ENCODE data around the gene CYP2A6.
"Not testable (repeated sequence)": the region's sequence is repeated elsewhere in the genome, so short reads cannot be mapped to it uniquely, and the experiment has no call there.

CYP2A6 gene

GRCh38 chr19:40818480-40819399 is 31.5 kb downstream of the CYP2A6 start:
- not testable (repeated sequence) for DNase-seq

DNA sequence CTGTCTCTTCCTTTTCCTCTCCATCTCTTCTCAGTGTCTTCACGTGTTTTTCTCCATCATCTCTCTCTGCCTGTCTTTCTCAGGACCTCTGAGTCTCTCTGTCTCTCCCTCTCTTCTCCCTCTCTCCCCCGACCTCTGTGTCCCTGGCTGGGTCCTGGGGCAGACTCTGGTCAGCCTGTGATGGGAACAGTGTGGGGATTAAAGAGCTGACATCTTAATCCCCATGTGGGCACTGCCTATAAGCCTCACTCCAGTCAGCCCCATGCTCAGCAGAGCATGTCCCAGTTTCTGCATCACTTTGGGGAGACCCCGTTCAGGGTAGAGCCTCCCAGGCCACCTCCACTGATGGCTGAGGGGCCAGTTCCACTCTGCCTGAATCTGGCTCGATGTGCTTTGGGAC is 35.0 kb downstream of the CYP2A6 start:
- DNase-seq = no peak

DNA sequence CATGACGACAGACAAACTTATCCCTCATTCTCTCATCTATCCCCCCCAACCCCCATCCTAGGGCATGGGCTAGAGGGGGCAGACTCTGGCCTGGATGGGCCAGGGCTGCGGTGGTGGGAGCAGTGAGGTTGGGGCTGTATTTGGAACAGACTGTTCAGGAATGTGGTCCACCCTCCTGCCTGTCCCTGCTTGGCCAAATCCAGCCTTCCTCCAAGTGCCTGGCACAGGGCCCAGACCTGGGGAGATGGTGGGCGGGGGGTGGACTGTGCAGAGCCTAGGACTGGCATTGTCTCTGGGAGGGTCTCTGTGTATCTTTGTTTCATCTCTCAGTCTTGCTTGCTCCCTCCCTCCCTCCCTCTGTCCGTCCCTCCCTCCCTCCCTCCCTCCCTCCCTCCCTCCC is 37.1 kb downstream of the CYP2A6 start:
- DNase-seq = no peak

DNA sequence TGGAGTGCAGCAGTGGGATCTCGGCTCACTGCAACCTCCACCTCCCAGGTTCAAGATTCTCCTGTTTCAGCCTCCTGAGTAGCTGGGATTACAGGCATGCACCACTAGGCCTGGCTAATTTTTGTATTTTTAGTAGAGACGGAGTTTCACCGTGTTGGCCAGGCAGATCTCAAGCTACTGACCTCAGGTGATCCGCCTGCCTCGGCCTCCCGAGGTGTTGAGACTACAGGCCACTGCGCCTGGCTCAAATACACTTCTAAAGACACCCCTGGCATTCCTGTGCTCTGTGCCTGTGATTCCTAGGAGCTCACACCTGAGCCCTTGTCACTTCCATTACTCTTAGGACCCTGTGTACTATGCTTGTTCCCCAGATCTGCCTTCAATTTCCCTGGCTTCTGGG is 37.7 kb downstream of the CYP2A6 start:
- DNase-seq = not testable (repeated sequence)

DNA sequence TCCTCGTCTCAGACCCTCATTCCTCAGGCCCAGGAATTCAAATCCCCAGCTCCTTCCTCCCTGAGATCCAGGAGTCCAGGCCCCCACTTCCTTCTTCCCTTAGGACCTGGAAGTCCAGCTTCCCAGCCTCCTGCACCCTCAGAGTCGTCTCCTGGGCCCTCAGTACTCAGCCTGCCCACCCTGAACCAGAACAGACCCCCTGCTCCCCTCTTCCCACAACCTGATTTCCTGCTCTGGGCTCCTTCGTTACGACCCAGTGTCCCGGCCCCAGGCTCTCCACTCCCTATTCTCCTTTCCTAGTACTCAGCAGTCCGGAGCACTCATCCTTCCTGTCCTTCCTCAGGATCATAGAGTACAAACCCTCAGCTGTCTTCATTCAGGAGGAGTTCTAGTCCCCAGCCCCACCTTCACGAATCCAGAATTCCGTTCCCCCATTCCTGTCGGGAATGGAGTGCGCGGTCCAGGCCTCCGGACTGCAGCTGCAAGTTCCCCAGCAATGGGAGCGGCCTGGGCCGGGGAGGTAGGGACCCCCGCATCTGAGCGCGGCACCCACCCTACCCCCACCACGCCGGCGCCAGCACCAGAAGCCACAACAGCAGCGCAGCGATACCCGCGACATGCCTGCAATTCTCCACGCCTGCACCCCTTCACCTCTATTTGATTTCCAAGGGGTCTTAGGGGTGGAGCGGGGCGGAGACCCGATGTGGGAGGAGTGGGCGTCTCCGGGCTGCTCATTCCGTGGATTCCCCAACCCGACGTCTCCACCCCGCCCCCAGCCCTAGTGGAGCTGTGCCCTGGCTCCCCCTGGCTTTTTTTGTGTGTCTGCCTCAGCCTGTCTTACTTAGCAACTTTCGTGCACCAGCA is 38.5 kb downstream of the CYP2A6 start:
- no peak for DNase-seq

DNA sequence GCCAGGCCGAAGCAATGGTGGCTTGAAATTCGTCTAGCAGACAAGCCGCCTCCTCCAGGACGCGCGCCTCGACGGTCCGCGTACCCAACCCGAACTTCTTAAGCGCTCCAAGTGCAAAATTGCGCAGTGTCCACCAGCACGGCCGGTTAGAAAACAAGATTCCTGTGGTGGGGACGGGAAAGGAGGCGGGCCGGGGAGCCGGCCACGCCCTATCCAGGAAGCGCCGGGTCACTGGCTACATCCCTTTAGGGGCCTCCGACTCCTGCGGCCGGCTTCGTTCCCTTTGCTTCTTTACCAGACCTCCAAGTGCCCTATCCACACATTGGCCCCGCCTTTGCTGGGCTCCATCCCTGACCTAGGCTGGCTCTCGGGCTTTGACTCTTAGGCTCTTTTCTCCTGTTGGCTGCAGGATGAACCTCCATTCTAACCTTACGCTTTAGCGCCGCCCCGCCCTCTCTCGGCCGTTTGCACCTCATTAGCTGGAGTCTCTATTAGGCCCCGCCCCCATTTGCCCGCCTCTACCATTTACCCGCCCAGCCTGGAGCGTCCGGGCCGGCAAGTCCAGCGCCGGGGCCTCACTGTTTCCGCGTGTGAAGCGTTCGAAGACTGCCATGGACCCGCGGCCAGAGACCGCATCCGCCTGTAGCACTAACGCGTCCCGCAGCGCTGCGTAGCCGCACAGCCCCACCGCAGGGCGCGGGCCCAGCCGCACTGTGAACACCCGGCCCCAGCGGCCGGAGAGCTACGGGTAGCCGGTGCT is 39.4 kb downstream of the CYP2A6 start:
- not testable (repeated sequence) for DNase-seq

- no peak for DNase-seq
Observed at GRCh38 chr19:40810160-40810559, 40.1 kb downstream of the CYP2A6 start.

GRCh38 chr19:40809358-40810086 is 40.7 kb downstream of the CYP2A6 start:
- no peak for DNase-seq

- DNase-seq = no peak
Observed at GRCh38 chr19:40808497-40808896, 41.8 kb downstream of the CYP2A6 start.

DNA sequence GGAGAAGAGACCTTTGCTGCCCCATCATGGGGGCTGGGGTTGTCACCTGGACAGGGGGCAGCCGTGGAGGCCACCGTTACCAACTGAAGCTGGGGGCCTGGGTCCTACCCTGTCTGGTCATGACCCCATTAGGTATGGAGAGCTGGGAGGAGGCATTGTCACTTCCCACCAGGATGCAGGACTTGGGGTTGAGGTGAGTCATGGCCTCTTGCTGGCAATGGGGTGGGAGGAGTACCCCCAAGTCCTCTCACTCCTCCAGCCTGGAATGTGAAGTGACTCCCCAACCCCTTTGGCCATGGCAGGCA is 42.3 kb downstream of the CYP2A6 start:
- DNase-seq = no peak

GRCh38 chr19:40807147-40808020 is 42.9 kb downstream of the CYP2A6 start:
- DNase-seq = no peak

- no peak for DNase-seq
Observed at GRCh38 chr19:40806423-40807146, 43.7 kb downstream of the CYP2A6 start.

GRCh38 chr19:40805258-40805868 is 44.9 kb downstream of the CYP2A6 start:
- no peak for DNase-seq

DNA sequence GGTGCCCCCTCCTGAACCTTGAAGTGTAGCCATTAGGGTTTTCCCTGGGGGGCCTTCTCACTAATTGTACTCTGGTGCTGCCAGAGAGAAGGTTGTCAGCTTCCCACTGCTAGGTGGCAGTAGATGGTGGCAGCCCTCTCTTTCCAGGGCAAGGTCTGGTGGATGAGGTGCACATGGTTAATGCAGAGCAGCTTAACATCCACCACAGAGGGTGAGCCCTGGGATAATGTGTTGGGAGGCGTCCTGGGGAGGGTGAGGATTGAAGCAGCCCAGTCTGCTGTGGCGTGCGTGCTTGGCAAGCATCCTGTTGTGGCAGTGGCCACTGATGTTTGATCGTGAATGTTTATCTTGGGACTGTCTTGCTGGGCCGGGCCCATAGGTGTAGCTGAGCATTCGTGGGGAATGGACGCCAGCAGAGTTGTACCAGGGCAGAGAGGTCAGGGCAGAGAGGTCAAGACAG is 45.4 kb downstream of the CYP2A6 start:
- DNase-seq = no peak

DNA sequence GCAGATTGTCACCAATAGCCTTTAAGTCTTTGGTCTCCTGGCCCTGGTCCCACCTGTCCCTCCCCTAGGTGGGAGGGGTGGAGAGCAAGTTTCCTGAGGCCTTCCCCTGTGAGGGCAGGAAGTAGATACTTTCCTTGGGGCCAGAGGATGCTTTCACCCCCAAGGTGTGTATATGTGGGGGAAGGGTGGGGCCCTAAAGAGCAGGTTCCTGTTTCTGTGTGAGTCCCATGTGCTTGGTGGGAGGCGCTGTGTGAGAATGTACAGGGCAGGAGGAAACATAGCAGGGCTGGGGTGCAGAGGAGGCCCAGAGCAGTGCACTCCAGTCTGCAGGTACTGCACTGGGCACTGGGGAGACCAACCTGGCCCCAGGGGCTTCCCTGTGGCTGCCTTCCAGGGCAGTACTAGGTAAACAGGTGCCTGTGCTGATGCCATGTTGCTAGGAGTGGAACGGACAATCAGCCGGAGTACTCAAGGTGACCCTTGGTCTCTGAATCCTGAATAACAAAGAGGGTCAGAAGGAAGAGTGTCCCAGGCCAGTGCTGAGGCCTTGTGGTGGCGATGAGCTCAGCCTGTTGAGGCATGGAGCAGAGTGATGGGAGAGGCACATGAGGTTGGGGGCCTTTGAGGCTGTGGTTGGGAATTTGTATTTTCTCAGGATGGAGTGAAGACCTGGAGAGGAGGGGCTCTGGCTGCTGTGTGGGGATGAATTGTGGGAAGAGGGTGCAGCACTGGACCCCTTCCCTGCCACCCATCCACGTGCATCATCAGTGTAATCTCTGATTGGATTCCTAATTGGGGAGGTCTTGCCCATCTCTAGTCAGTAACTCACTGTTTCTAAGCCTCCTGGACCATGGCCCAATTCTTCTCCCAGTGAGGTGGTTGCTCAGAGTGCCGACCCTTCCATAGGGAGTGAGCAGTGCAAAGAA is 46.1 kb downstream of the CYP2A6 start:
- no peak for DNase-seq

GRCh38 chr19:40803170-40803856 is 46.9 kb downstream of the CYP2A6 start:
- DNase-seq = no peak

DNA sequence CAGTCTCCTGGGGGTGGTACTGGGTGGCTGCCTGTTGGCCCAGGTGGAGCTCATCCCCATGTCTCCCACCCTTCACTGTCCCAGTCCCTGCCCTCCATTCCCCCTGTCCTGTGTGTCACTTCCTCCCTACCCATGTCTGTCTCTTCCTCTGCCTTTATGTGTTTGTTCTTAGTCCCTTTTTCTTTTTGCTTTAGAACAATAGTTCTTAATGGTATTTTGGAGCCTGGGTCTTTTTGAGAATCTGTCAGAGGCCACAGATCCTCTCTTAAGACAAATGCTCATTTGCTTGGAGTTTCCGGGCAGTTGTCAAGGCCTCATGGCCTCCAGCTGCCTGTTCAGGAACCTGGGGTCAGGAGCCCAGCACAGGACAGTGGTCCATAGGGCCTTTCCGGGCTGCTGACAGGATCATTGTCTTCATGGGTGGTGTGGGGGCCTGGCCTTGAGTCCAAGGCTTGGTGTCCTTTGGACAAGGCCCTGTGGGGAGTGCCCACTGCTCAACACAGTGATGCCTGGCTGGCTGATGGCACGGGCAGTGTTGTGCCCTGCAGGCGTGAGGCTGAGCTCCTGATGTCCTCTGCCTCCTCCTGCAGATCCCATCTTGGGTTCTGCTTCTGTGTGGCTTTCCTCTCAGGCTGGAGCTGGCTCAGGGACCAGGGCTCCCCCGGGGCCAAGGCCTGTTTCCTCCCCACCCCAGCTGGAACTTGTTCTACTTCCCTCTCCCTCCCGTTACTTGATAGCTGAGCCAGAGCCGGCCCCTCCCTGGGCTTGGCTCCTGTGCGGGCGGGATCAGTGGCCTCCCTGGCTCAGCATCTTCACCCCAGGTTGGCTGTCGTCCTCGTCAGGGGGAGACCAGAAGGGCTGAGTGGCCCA is 47.7 kb downstream of the CYP2A6 start:
- no peak for DNase-seq

Measured in NCI-H2081 treated with DMSO at 0.1 percent for 48 hours (cell line).